Posterior vena cava (tissue), 2 donors: ENCODE measurements around the gene EZR. TPM values are rescaled to one million over a fixed set of nuclear protein-coding genes. Genes with fewer than 3 reads are reported as not detected.

Experiments
- DNase-seq: peaks from one replicate; pipeline ENCODE4 v3.0.0-alpha.2; 2020; ENCODE audit warnings: low spot score
- intact Hi-C, 2 donors: fragments of 100-400 bp; cut with DNase I; formaldehyde crosslinking; loops; one replicate each; pipeline versions ENCODE4 v1.14.1 to v1.14.2; 2022 to 2023
- total RNA-seq, 2 donors: library from RNA; stranded (reverse); fragmentation: NEBNext Ultra II Directional; extraction: Animal tissue kit (Norgen Biotek cat#: 25700); gene quantifications; one replicate each; pipeline ENCODE4 v1.2.1, GENCODE V29; 2021
- donor health status: DM: yes; HTN: yes; CAD: no.
- donor health status: DM: yes; HTN: yes; CAD: no.

The EZR gene
- total RNA-seq, 2 donors from 2014 or later: 65.1 to 71.7 TPM

DNA sequence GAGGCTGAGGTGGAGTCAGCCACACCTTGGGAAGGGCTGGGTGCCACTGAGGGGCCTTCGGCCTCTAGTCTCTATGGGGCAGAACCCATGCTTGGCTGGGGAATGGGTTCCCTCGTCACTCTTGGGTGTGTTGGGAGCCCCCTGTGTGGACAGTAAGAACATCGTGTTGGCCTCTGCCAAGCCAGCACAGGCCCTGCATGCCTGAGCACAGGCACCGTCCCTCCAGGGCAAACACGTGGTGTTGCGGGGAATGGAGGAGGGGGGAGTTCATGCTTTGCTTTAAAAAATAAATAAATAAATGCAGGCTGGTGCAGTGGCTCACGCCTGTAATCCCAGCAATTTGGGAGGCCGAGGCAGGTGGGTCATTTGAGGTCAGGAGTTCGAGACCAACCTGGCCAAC lies 63.0 kb downstream of the EZR start:
- no peak for DNase-seq
- intact Hi-C loops: no loop called here

DNA sequence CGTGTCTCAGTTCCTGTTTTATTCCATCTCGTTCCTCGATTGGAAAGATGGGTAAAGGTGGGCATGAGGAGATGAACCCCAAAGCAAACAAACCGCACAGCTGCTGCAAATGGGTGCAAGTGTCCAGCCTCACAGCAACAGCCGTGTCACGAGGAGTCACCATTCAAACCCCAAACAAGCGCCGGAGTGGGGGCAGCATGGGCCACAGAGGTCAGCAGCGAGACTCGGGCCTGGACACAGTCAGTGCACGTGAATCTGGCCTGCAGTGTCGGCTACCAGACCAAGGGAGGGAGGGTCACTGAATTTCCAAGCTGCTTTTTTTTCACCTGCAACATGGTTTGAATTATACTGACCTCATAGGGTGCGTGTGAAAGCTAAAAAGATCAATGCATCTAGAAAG lies 63.5 kb downstream of the EZR start:
- DNase-seq: no peak
- intact Hi-C loops: no loop called here

DNA sequence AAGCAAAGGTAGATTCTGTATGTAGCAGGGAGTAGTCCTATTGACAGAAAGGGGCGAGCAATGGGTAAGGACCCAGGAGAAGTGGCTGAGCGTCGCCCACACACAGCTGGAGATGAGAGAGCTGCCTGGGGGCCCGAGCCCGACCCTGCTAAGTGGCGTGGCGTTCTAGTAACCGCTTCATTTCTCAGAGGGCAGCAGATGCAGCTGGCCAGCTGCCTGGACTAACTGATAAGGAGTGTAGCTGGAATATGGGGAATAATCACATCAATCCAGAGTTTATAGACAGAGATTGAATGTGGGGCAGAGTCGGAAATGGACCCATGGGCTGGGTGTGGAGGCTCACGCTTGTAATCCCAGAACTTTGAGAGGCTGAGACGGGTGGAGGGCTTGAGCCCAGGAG lies 64.4 kb downstream of the EZR start:
- intact Hi-C loops: no loop called here
- DNase-seq: no peak

DNA sequence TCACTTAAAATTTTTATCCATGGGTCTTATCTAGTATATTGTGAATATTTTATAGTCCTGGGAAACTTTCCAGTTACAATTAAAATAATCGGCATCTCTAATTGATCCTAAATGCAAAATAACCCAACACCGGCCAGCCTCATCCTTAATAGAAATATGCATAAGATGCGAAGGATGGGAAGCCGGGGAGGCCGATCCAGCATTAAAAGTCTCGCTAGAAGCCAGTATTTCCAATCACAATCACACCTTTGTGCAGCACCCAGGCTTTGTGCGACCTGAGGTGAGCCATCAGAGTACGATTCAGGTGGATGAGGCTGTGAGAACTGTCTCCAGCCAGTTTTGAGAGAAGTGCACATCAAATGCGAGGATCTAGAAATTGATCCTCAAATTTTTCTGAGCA lies 65.4 kb downstream of the EZR start:
- intact Hi-C loops: no loop called here
- DNase-seq: no peak

DNA sequence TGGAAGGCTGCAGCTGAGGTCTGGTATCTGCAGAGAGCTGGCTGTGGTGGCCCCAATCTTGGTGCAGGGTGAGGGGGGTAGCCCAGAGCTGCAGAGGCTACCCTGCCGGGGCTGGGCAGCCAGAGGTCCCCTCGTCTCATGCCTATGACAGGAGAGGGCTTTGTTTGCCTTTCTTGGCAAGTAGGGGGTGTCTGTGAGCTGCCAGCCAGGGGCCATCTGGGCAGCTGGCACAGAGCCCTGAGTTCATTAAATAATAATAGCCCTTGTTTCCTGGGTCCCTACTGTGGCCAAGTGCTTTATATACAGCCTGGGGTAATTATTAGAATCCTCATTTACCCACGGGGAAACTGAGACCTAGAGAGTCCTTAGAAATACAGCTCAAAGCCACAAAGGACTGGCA lies 66.6 kb downstream of the EZR start:
- DNase-seq: no peak
- intact Hi-C loops: no loop called here

DNA sequence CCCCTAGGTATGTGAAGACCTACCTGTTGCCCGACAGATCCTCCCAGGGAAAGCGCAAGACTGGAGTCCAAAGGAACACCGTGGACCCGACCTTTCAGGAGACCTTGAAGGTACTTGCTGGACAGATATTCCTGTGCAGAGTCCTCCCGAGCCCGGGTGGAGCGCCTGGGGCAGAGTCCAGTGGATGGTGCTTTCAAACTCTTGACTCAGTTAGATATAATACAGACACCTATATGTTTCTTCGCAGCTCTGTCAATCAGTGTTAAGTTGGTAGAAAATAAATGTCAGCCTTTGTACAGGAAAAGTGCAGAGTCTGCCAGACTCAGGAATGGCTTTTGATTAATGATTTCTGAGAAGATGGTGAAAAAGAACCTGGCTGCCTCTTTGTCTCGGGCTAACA lies 67.2 kb downstream of the EZR start:
- no peak for DNase-seq
- intact Hi-C loops: no loop called here

DNA sequence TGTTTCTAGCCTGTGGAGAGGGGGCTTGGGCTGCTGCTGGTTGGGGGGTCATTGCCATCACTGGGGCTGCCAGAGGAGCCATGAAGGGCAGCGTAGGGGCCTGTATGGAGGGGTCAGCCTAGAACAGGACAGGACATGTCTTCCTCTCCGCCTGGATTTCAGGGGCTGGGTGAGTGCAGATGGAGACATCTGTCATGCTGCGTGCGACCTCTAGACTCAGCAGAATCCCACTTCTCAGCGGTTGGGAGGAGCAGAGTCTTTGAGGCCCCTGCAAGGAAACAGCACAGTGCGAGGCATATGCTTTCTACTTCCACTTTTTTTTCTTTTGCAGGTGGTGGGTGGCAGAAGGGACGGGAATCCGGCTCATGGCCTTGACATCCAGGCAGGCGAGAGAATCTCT lies 67.9 kb downstream of the EZR start:
- DNase-seq: no peak
- intact Hi-C loops: no loop called here

DNA sequence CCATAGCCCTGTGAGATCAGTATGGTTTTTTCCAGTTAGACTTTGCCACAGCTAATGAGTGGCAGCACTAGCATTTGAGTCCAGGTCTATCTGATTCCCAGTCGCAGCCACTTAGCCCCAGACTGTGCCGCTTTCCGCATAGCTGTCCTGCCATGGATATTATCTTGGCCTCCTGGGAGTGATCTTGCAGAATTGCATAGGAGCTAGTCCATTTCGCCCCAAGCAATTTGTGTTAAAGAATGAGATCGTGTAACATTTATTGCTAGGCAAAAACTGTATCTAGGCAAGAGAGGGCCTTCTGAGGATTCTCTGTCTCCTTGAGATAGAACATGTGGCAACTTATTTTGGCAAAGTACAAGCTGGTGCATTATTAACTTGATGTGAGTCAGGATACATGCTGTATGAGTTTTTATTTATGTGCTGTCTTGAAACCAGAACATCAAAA lies 74.2 kb downstream of the EZR start:
- intact Hi-C loops: no loop called here
- no peak for DNase-seq

DNA sequence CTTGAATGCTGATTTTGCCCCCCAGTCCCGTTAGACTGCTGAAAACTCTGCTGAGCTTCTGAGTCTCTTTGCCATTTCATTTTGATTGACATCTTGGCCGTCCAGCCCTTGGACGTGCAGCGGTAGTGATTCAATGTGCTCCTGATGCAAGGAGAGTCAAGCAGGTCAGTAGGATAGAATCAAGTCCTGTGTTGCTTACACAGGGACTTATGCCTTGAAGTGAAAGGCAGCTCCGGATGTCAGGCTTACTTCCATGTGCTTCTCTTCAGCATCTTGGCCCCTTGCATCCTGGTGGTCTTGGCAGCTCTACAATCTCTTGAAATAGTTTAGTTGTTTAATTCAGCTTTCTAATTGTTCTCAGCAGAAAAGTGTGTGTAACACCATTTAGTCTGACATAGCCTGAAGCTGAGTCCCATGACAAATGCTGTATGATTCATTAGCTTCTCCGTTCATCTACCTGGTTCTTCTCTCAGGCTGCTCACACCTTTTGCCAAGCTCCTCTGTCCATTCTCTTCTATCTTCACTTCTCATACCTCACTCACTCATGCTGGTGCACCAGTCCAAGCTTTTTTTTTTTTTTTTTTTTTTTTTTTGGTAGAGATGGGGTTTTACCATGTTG lies 76.0 kb downstream of the EZR start:
- intact Hi-C loops: no loop called here
- DNase-seq: no peak

DNA sequence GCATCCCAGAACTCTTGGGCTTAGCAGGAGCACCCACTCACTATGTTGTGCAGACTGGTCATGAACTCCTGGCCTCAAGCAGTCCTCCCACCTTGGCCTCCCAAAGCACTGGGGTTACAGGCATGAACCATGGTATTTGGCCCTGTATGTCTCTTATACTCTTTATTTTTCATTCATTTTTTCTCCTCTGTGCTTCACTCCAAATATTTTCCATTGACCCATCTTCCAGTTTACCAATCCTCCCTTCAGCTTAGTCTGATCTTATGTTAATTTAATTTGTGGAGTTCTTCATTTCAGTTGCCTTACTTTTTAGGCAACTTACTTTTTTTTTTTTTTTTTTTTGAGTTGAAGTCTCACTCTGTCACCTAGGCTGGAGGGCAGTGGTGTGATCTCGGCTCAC lies 79.5 kb downstream of the EZR start:
- DNase-seq: no peak
- intact Hi-C loops: no loop called here

DNA sequence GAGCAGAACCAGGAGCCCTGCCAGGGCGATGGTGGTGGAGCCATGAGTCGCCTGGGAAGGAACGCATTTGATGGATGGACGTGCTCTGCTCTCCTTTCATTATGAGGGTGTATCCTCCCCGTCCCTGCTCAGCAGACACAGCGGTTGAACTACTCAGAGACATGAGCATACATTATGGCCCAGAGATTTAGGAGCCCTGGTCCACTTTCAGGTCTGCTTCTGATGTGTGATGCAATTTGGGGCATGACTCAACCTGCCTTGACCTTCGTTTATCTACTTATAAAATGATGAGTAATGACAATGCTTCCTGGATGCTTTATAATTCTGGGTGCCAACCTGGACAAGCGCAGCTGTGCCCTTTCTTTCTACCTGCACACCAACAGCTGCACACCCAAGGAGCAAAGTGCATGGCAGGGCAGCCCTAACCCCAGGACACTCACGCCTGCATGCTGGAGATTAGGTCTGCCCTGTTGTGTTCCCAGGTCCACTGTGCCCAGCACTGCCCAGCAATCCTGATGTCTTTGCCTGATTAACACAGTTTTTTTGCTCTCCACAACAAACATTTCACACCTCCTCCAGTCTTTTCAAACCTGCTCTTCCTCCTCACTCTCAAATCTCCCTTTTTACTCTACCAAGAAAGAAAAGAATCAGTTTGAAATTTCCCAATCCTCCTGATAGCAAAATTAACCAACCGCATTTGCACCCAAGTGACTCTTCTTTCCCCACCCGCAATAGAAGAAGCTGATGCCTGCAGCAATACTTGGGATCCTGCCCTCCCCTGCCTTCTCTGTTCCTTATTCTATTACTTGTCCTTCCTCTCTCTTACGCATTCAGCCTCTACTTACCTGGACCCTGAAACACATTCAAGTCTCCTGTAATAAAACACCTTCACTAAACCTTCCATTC lies 81.2 kb downstream of the EZR start:
- peak; percentile 60 for DNase-seq
- intact Hi-C loops: no loop called here

DNA sequence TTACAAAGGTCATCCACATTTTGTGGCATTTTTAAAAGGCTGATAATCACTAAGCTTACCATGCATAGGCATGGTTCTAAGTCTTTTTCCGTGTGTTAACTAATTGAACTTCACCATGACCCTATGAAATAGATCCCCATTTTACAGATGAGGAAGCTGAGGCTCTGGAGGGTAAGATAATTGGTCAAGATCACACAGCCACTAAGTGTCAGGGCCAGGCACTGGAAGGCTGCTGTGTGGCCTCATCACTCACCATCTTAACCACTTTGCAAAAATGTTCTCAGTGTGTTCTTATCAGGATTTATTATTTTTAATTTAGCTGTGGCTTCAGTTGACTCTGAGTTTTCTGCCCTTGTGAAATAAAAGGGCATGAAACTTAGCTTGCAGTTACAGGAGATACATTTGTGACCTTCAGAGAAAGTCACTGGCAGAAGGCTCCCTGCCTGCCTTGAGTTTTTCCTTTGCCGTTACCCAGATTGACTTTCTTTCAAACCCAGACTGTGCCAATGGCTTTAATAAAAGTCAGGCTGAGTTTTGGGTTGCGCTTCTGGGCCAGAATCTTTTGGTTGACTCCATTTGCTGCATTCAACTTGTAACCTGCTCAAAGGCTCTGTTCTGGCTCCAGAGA lies 82.0 kb downstream of the EZR start:
- no peak for DNase-seq
- intact Hi-C loops: no loop called here

DNA sequence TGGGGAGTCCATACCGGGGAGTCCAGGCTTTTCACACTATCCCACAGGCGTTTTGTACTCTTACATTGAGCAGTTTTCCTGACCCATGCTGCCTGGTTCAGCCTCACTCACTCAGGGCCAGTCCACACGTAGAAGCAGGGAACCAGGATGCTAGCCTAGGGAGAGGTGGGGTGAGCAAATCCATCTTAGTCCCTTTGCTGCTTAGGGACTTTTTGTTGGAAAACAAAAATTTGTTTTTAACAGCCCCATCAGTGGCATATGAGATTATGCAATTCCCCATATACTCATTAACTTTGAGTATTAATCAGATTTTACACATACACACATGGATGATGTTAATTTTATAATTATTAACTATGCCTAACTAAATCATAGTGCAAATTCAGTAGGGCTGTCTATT lies 84.2 kb downstream of the EZR start:
- intact Hi-C loops: no loop called here

DNA sequence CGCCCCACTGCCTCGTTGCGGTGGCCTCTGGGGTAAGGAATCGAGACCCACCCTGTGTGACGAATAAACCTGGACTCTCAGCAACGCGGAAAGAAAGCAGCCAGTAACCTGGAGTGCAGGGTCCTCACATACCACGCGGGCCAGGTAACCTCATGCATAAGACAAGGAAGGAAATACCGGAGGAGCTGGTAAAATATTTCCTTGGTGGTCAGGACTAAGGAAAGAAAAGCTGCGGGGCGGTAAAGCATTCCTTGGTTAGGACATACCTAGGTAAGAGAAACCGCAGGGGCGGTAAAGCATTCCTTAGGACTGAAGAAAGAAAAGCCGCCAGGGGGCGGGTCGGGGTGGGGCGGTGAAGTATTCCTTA lies 88.6 kb downstream of the EZR start:
- peak; percentile 46 for DNase-seq
- intact Hi-C loops: no loop called here

More for the DNA sequence above, 84.2 kb downstream of the EZR start:
- DNase-seq: no peak

DNA sequence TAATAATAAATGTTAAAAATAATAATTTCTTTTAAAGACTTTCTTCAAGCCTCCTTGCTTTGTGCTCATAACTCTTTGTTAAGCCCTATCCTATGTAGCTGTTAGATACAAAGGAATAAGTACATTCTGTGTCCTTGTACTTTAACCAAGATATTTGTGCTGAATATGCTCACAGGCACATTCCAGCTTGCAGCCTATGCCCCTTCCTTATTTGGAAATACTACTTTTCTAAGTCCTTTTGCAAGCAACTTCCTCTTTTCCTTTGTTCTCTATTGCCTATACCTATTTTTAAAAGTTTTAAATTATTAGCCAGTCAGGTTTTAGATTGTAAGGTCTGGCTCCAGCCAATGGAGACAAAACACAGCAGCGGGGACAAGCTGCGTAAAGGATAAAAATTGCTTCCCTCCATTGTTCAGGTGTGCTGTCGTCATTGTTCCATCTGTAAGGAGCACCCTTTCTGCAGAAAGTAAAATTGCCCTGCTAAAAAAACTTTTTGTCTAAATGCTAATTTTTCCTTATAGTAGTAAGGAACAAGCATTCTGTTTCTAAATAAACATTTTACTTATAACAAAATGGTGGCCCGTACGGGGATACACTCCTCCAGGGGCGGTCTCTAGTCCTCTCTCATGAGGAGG lies 89.1 kb downstream of the EZR start:
- DNase-seq: no peak
- intact Hi-C loops: no loop called here

DNA sequence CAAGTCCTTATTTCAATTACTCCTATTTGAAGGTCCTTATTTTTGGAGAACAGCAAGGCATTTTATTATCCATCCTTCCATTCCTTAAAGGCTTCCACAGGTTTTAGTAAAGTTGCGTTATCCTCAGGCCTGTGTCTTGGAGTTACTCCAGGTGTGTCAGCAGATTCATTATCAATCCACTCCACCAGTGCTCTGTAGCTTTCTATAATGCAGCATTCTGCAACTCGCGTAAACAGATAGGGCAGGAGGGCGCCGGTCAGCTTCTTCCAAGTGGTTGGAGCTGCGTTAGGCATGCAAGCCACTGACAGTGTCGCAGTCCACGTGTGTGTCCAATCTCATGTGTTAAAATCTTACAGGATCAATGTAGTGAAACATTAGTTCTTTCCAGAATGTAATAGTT lies 93.5 kb downstream of the EZR start:
- intact Hi-C loops: no loop called here
- DNase-seq: peak; percentile 24

DNA sequence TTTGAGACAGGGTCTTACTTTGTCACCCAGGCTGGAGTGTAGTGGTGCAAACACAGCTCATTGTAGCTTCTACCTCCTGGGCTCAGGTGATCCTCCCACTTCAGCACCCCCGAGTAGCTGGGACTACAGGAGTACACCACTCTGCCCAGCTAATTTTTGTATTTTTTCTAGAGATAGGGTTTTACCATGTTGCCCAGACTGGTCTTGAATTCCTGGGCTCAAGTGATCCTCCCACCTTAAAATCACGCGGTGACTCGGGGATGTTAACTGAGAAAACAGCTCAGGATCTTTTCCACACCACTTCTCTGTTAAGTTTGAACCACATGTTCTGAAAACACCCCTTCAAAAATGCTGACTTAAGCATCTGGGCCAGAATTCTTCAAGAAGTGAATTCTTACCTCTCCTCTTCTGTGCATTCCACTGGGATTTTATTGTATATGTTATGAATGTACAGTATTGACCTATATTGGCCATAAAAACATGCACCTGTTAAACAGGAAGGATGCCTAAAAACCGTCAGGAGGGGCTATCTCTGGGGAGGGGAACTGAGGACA lies 96.9 kb downstream of the EZR start:
- intact Hi-C loops: no loop called here
- DNase-seq: no peak

DNA sequence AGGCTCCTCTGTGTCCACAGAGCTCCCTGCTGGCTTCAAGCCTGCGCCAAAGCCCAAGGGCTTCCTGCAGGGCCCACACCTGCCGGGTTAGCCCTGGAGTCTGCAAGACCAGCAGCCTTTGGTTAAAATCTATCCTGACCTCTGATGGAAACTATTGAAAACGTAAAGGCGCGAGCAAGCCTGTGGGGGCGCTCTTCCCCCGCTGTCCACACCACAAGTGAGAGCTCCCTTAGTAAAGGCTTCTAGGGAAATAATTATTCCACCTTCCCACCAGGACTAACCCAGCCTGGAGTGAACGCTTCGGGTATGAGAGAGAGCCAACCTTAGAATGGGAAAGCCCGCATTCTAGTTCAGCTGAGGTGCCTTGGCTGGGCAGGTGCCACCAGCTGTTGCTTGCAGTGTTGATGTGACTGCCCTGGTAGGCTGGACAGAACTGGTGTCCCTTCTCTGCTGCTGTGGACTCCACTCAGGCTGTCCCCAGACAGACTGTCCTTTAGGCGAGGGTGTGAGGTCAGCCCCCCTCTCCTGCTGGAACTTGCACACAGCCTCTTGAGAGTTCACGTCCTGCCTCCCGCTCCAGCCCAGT lies 100.6 kb downstream of the EZR start:
- no peak for DNase-seq
- intact Hi-C loops: no loop called here
